Left lung (tissue), 10 donors: Measurements from ENCODE around the gene XKR7. TPM values are rescaled to one million over a fixed set of nuclear protein-coding genes. Genes with fewer than 3 reads are reported as not detected.
"Not testable (repeated sequence)": the region's sequence is repeated elsewhere in the genome, so short reads cannot be mapped to it uniquely, and the experiment has no call there.

ENCODE experiments used
- ATAC-seq: fragments of 200-7000 bp; cut with Tn5 transposase; one replicate; pipeline ENCODE4 v1.9.1; 2020; ENCODE audit warnings: moderate library complexity
- DNase-seq, 4 donors: peaks; one replicate each; pipeline ENCODE4 v3.0.0-alpha.2; 2013 to 2020
- H3K27ac ChIP-seq, 2 donors: fragments of 200-600 bp; sonication (generic) in 1 of 2; one replicate each; pipeline versions ENCODE4 v1.5.0 to v1.8.0; 2020 to 2021
- H3K27me3 ChIP-seq, 2 donors: fragments of 200-600 bp; sonication (generic) in 1 of 2; one replicate each; pipeline versions ENCODE4 v1.5.0 to v1.8.0; 2020 to 2021
- H3K36me3 ChIP-seq, 2 donors: fragments of 200-600 bp; sonication (generic) in 1 of 2; one replicate each; pipeline versions ENCODE4 v1.5.0 to v1.8.0; 2020 to 2021
- H3K4me1 ChIP-seq, 2 donors: fragments of 200-600 bp; one replicate each; pipeline ENCODE4 v1.8.0; 2021
- H3K4me3 ChIP-seq, 2 donors: fragments of 200-600 bp; sonication (generic) in 1 of 2; one replicate each; pipeline versions ENCODE4 v1.5.0 to v1.8.0; 2020 to 2021; ENCODE audit warnings: mild to moderate bottlenecking in 1 of 2
- H3K9me3 ChIP-seq, 2 donors: fragments of 200-600 bp; sonication (generic) in 1 of 2; one replicate each; pipeline versions ENCODE4 v1.5.0 to v1.8.0; 2020 to 2021
- CTCF ChIP-seq, 2 donors: fragments of 200-600 bp; sonication (generic) in 1 of 2; IDR thresholded peaks; one replicate each; pipeline versions ENCODE4 v1.5.0 to v1.8.0; 2021; ENCODE audit warnings: antibody characterized with exemption in 2 of 2
- intact Hi-C, 2 donors: fragments of 100-400 bp; cut with DNase I; formaldehyde crosslinking; loops; one replicate each; pipeline versions ENCODE4 v1.11.2 to v1.14.2; 2022
- polyA plus RNA-seq, 6 donors: library from polyadenylated mRNA; unstranded; fragments of 120-200 nt; gene quantifications; one replicate each; pipeline ENCODE4 v1.2.1, GENCODE V29; 2013; ENCODE audit not compliant: insufficient read length in 6 of 6
- total RNA-seq, 2 donors: library from RNA; stranded (reverse); fragmentation: NEBNext Ultra II Directional; extraction: Animal tissue kit (Norgen Biotek cat#: 25700); gene quantifications; one replicate each; pipeline ENCODE4 v1.2.1, GENCODE V29; 2021
- donor health status: DM: no; HTN: yes; CAD: no.
- donor health status: DM: no; HTN: no; CAD: no.

XKR7 gene
- total and polyA plus RNA-seq, 8 donors: 0.05 to 0.19 (median 0.07) TPM; not detected in 1

- ATAC-seq: no peak
- peaks cover 5 to 33% of the 10 kb centered on the region in 2 donors for H3K4me1 ChIP-seq
- no peak overlapping the region for H3K4me3 ChIP-seq
- H3K27me3 ChIP-seq: peaks cover 0 to 24% of the 10 kb centered on the region in 2 donors
- no peak for DNase-seq
- no peak overlapping the region for H3K27ac ChIP-seq
- intact Hi-C loops: loop anchor here in 1 of 2 donors (5.0 kb wide), 1 partner anchor 177 kb away; no protein-coding TSS in a partner anchor
- TF ChIP-seq CTCF (IDR thresholded peaks at IDR 0.05): no peak
- H3K9me3 ChIP-seq: no peaks in the 10 kb centered on the region
- no peaks in the 10 kb centered on the region for H3K36me3 ChIP-seq
These were observed 60.9 kb downstream of the XKR7 start for GRCh38 chr20:32028647-32029372.

GRCh38 chr20:32029561-32029960 lies 61.6 kb downstream of the XKR7 start:
- Histone ChIP-seq H3K27me3 (peaks cover 2 to 24% of the 10 kb centered on the region in 2 donors), H3K4me3 (no peak overlapping the region), H3K36me3 (no peaks in the 10 kb centered on the region), H3K9me3 (no peaks in the 10 kb centered on the region), H3K4me1 (peaks cover 5 to 39% of the 10 kb centered on the region in 2 donors), H3K27ac (no peak overlapping the region)
- intact Hi-C loops: loop anchor here in 1 of 2 donors (5.0 kb wide), 1 partner anchor 177 kb away; no protein-coding TSS in a partner anchor
- ATAC-seq: no peak
- no peak for TF ChIP-seq CTCF (IDR thresholded peaks at IDR 0.05)
- DNase-seq: no peak

- peak overlapping the region in 1 of 2 donors; percentile 29 for H3K4me3 ChIP-seq
- H3K27me3 ChIP-seq: peaks cover 3 to 34% of the 10 kb centered on the region in 2 donors
- H3K9me3 ChIP-seq: no peaks in the 10 kb centered on the region
- TF ChIP-seq CTCF (IDR thresholded peaks at IDR 0.05): peak; percentile 89 to 97
- peaks cover 5 to 56% of the 10 kb centered on the region in 2 donors for H3K4me1 ChIP-seq
- peak; percentile 54 to 92 (median 79) for DNase-seq
- peak overlapping the region in 1 of 2 donors; percentile 87 for H3K27ac ChIP-seq
- ATAC-seq: peak; percentile 92
- no peaks in the 10 kb centered on the region for H3K36me3 ChIP-seq
- intact Hi-C loops: no loop called here
These were observed 63.3 kb downstream of the XKR7 start for GRCh38 chr20:32031007-32031958.

- peak overlapping the region in 1 of 2 donors; percentile 87 for H3K27ac ChIP-seq
- no peak for ATAC-seq
- no peak for TF ChIP-seq CTCF (IDR thresholded peaks at IDR 0.05)
These were observed 65.4 kb downstream of the XKR7 start for GRCh38 chr20:32033316-32033715.

GRCh38 chr20:32033721-32034120 lies 65.8 kb downstream of the XKR7 start:
- Histone ChIP-seq H3K4me1 (peaks cover 5 to 77% of the 10 kb centered on the region in 2 donors), H3K27ac (peak overlapping the region in 1 of 2 donors; percentile 87), H3K27me3 (peaks cover 3 to 39% of the 10 kb centered on the region in 2 donors)
- intact Hi-C loops, H3K4me3 ChIP-seq, ATAC-seq, H3K36me3 ChIP-seq, H3K9me3 ChIP-seq: not testable (repeated sequence)
- peak in 1 of 4 donors; percentile 69 for DNase-seq

More at GRCh38 chr20:32033316-32033715, 65.4 kb downstream of the XKR7 start:
- H3K4me3 ChIP-seq: no peak overlapping the region
- no peaks in the 10 kb centered on the region for H3K36me3 ChIP-seq
- H3K9me3 ChIP-seq: no peaks in the 10 kb centered on the region
- intact Hi-C loops: no loop called here
- H3K4me1 ChIP-seq: peaks cover 5 to 73% of the 10 kb centered on the region in 2 donors
- no peak for DNase-seq
- H3K27me3 ChIP-seq: peaks cover 3 to 39% of the 10 kb centered on the region in 2 donors
